HCT116 (cell line): ENCODE data around the gene KCNK16. TPM values are rescaled to one million over a fixed set of nuclear protein-coding genes. Genes with fewer than 3 reads are reported as not detected.

Source experiments
- ATAC-seq: fragments of 200-7000 bp; cut with Tn5 transposase; 2 replicates; pipeline ENCODE4 v1.9.1; 2020; ENCODE audit warnings: mild to moderate bottlenecking, moderate library complexity
- BruUV-seq: library from RNA; stranded (reverse); fragments of 400-500 nt; replicated peaks from 2 replicates; lab custom pipeline; 2021; lab: Mats Ljungman, UMichigan
- CTCF ChIA-PET: fragments of 300-600 bp; sonication (Branson Sonifier 250); formaldehyde crosslinking; loops from one replicate; lab custom pipeline; 2021; ENCODE audit warnings: antibody characterized with exemption; lab: Charles Lee
- POLR2A ChIA-PET: fragments of 300-600, 350-600 bp; sonication (Branson Sonifier 250); formaldehyde crosslinking; loops from one replicate; lab custom pipeline; 2021; ENCODE audit warnings: antibody characterized with exemption; lab: Charles Lee
- RAD21 ChIA-PET, 2 experiments: fragments of 300-600 bp; sonication (Branson Sonifier 250); formaldehyde crosslinking; loops; one replicate each; lab custom pipeline; 2023; ENCODE audit warnings: low total read pairs in 2 of 2; ENCODE audit not compliant: uncharacterized antibody in 2 of 2, unreplicated experiment in 2 of 2, low non-redundant PET in 1 of 2; lab: Charles Lee
- DNase-seq: peaks from one replicate; pipeline ENCODE4 v3.0.0-alpha.2; 2010; ENCODE audit warnings: low read depth, low spot score
- H2AFZ ChIP-seq: fragments of 200-600 bp; shearing (Covaris generic), sonication (generic); 2 replicates; pipeline ENCODE4 v1.6.1; 2017; ENCODE audit warnings: low read depth, mixed run types, mixed read lengths, antibody characterized with exemption, low read length; ENCODE audit not compliant: poor library complexity, severe bottlenecking
- H3K27ac ChIP-seq: 2 replicates; pipeline ENCODE4 v1.5.1; 2012; ENCODE audit warnings: low read depth, low read length
- H3K27me3 ChIP-seq: fragments of 200-600 bp; sonication (generic); 2 replicates; pipeline ENCODE4 v1.6.1; 2016; ENCODE audit warnings: mixed run types, low read length, mixed read lengths; ENCODE audit not compliant: insufficient read depth
- H3K36me3 ChIP-seq, 2 experiments: fragments of 200-500 bp in 1 of 2; fragments of 200-600 bp in 1 of 2; sonication (Bioruptor generic) in 1 of 2; sonication (generic) in 1 of 2; 2 replicates each; pipeline versions ENCODE4 v1.5.1 to v1.6.1; 2014 to 2016; ENCODE audit warnings: low read length in 2 of 2, inconsistent platforms in 1 of 2, mixed read lengths in 1 of 2, mixed run types in 1 of 2; ENCODE audit not compliant: insufficient read depth in 2 of 2, control insufficient read depth in 1 of 2
- H3K4me1 ChIP-seq, 2 experiments: fragments of 200-600 bp in 1 of 2; sonication (generic) in 1 of 2; 2 replicates each; pipeline versions ENCODE4 v1.5.1 to v1.6.1; 2012 to 2017; ENCODE audit warnings: low read length in 2 of 2, inconsistent platforms in 1 of 2, mild to moderate bottlenecking in 1 of 2, mixed read lengths in 1 of 2, mixed run types in 1 of 2, moderate library complexity in 1 of 2; ENCODE audit not compliant: insufficient read depth in 2 of 2, control insufficient read depth in 1 of 2
- H3K4me2 ChIP-seq: fragments of 200-600 bp; sonication (generic); 2 replicates; pipeline ENCODE4 v1.6.1; 2017; ENCODE audit warnings: mixed run types, low read length, mixed read lengths
- H3K4me3 ChIP-seq, 2 experiments: fragments of 200-600 bp in 1 of 2; sonication (generic) in 1 of 2; replicated peaks in 1 of 2; 2 replicates each; pipeline ENCODE4 v1.5.1; 2011 to 2016; ENCODE audit warnings: low read length in 2 of 2, control low read depth in 1 of 2, low read depth in 1 of 2, mild to moderate bottlenecking in 1 of 2, mixed read lengths in 1 of 2, mixed run types in 1 of 2
- H3K79me2 ChIP-seq: fragments of 200-600 bp; sonication (generic); 2 replicates; pipeline ENCODE4 v1.6.1; 2017; ENCODE audit warnings: mild to moderate bottlenecking, mixed run types, low read length, moderate library complexity, mixed read lengths; ENCODE audit not compliant: insufficient read depth
- H3K9ac ChIP-seq: fragments of 200-600 bp; sonication (generic); 2 replicates; pipeline ENCODE4 v1.6.1; 2016; ENCODE audit warnings: low read length, mixed read lengths
- H3K9me2 ChIP-seq: fragments of 200-600 bp; sonication (generic), shearing (Covaris generic); 2 replicates; pipeline ENCODE4 v1.6.1; 2017; ENCODE audit warnings: mixed run types, mild to moderate bottlenecking, moderate library complexity; ENCODE audit not compliant: insufficient read depth
- H3K9me3 ChIP-seq, 2 experiments: fragments of 200-500 bp in 1 of 2; fragments of 200-600 bp in 1 of 2; sonication (Bioruptor generic) in 1 of 2; sonication (generic) in 1 of 2; 2 replicates each; pipeline ENCODE4 v1.6.1; 2014 to 2017; ENCODE audit warnings: low read length in 2 of 2, mixed read lengths in 2 of 2, inconsistent platforms in 1 of 2, low read depth in 1 of 2, mild to moderate bottlenecking in 1 of 2, mixed run types in 1 of 2, moderate library complexity in 1 of 2; ENCODE audit not compliant: control insufficient read depth in 1 of 2, insufficient read depth in 1 of 2
- H4K20me1 ChIP-seq: fragments of 200-600 bp; sonication (generic), shearing (Covaris generic); 2 replicates; pipeline ENCODE4 v1.6.1; 2017; ENCODE audit warnings: mixed run types, mild to moderate bottlenecking, moderate library complexity; ENCODE audit not compliant: insufficient read depth
- EGR1 ChIP-seq: IDR thresholded peaks from 2 replicates; pipeline ENCODE4 v1.6.1; 2012; ENCODE audit warnings: low read depth
- EZH2 ChIP-seq: fragments of 200-600 bp; sonication (generic); IDR thresholded peaks from 2 replicates; pipeline ENCODE4 v1.6.1; 2017; ENCODE audit warnings: antibody characterized with exemption, mixed run types
- EZH2phosphoT487 ChIP-seq: fragments of 200-600 bp; IDR thresholded peaks from 2 replicates; pipeline ENCODE4 v1.6.1; 2018; ENCODE audit warnings: antibody characterized with exemption, borderline replicate concordance
- FOSL1 ChIP-seq: IDR thresholded peaks from 2 replicates; pipeline ENCODE4 v1.6.1; 2012; ENCODE audit warnings: low read depth
- POLR2AphosphoS5 ChIP-seq: IDR thresholded peaks from 2 replicates; pipeline ENCODE4 v1.6.1; 2011; ENCODE audit warnings: mild to moderate bottlenecking, low read depth, low read length, moderate library complexity
- SIN3A ChIP-seq: IDR thresholded peaks from 2 replicates; pipeline ENCODE4 v1.6.1; 2012; ENCODE audit warnings: low read depth
- SP1 ChIP-seq: IDR thresholded peaks from 2 replicates; pipeline ENCODE4 v1.6.1; 2012; ENCODE audit warnings: low read depth
- SRF ChIP-seq: IDR thresholded peaks from 2 replicates; pipeline ENCODE4 v1.6.1; 2012; ENCODE audit warnings: low read depth
- YY1 ChIP-seq: IDR thresholded peaks from 2 replicates; pipeline ENCODE4 v1.6.1; 2011; ENCODE audit warnings: low read length, low read depth, moderate library complexity, mild to moderate bottlenecking; ENCODE audit not compliant: insufficient replicate concordance; ENCODE audit errors: extremely low read depth
- ZBTB33 ChIP-seq: IDR thresholded peaks from 2 replicates; pipeline ENCODE4 v1.6.1; 2011; ENCODE audit warnings: mild to moderate bottlenecking, low read length, moderate library complexity; ENCODE audit not compliant: insufficient replicate concordance; ENCODE audit errors: extremely low read depth
- ZFX ChIP-seq: fragments of 450-650 bp; IDR thresholded peaks from 2 replicates; pipeline ENCODE4 v1.6.1; 2017
- intact Hi-C: fragments of 100-400 bp; cut with micrococcal nuclease; formaldehyde crosslinking; loops from 2 replicates; pipeline ENCODE4 v1.10.0; 2022
- total RNA-seq: library from RNA; stranded (reverse); gene quantifications from one replicate; pipeline ENCODE4 v1.2.1, GENCODE V29; 2021; ENCODE audit not compliant: unreplicated experiment
- TF ChIP-seq, protein P1 (sequence below): IDR thresholded peaks from 2 replicates; pipeline ENCODE4 v1.6.1; 2012

The KCNK16 gene
- total RNA-seq, 1 experiment from 2014 or later = not detected

- Histone ChIP-seq H3K79me2 (no peaks in the 10 kb centered on the region), H3K4me3 (no peak overlapping the region), H3K4me2 (peak overlapping the region; percentile 82), H3K9me3 (no peaks in the 10 kb centered on the region), H3K4me1 (peaks cover 12 to 47% of the 10 kb centered on the region in 2 experiments), H3K9ac (peak overlapping the region; percentile 59), H3K27ac (peak overlapping the region; percentile 28), H3K27me3 (no peaks in the 10 kb centered on the region), H3K36me3 (no peaks in the 10 kb centered on the region), H3K9me2 (no peaks in the 10 kb centered on the region), H2AFZ (no peak overlapping the region), H4K20me1 (no peaks in the 10 kb centered on the region)
- CTCF ChIA-PET = interaction anchor here (1.0 kb wide), 1 partner anchor 23 kb away, joined by 4 read pairs; no protein-coding TSS in a partner anchor
- BruUV-seq = TSS peak; percentile 70
- no peak for DNase-seq
- TF ChIP-seq EGR1 = no peak
- TF ChIP-seq YY1 = no peak
- no peak for TF ChIP-seq SIN3A
- no peak for TF ChIP-seq SRF
- TF ChIP-seq POLR2AphosphoS5 = no peak
- TF ChIP-seq ZFX = no peak
- no peak for TF ChIP-seq EZH2phosphoT487
- no peak for TF ChIP-seq ZBTB33
- TF ChIP-seq SP1 = no peak
- TF ChIP-seq EZH2 = no peak
- no peak for TF ChIP-seq FOSL1
- TF ChIP-seq, protein P1, sequence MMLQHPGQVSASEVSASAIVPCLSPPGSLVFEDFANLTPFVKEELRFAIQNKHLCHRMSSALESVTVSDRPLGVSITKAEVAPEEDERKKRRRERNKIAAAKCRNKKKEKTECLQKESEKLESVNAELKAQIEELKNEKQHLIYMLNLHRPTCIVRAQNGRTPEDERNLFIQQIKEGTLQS = no peak
- RAD21 ChIA-PET = no interaction called here
- no peak for ATAC-seq
- POLR2A ChIA-PET = no interaction called here
- intact Hi-C loops = no loop called here
These were observed 43.0 kb downstream of the KCNK16 start for GRCh38 chr6:39279539-39279938.
